ENCODE results near the gene LDB1.

LDB1 gene

GRCh38 chr10:102065561-102066398, 54.4 kb downstream of the LDB1 start:
- no peak for TF ChIP-seq HDGF (IDR thresholded peaks at IDR 0.05; ENCODE audit: borderline replicate concordance)
- TF ChIP-seq LEF1 (IDR thresholded peaks at IDR 0.05; ENCODE audit: borderline replicate concordance) = peak; percentile 48; the same call in 1 of the 2 replicates
- POLR2A ChIA-PET = interaction anchor here (0.8 to 1.1 kb wide), 5 partner anchors 8 to 225 kb away, joined by 3 to 5 read pairs (median 4); no protein-coding TSS in a partner anchor
- DNase-seq (ENCODE audit: extremely low spot score) = peak; percentile 62
- CTCF ChIA-PET = no interaction called here

DNA sequence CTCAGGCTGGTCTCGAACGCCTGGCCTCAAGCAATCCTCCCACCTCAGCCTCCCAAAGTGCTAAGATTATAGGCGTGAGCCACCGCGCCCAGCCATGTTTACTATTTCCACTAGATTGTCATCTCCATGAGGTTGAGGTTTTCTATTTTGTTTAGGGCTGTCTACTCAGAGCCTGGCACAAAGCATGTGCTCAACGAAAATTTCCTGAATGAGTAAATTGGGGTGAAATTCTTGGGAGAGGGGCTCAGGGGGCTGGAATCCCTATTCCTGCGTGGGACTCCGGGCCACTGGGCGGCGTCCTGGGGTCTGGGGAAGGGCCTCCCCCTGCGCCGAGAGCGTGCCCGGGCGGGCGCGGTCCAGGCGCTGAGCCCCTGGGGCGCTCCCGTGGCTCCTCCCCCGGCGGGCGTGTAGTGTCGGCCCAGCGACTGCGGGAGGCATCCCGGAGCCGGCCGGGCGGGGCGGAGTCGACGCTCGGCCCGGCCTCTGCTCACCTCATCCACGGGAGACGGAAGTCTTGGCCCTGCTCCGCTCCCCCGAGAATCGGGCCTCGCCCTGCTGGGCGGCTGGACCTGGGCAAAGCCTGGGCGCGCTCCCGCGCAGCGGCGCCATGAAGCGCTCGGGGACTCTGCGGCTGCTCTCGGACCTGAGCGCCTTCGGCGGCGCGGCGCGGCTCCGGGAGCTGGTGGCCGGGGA, 55.2 kb downstream of the LDB1 start, which contains the start of gene HPS6:
Gene HPS6 (plus strand): TSS at position 482 of the 693 bp plus-strand sequence. CDS start 126 bp downstream, at position 608.
- ChIA-PET CTCF (no interaction called here), POLR2A (interaction anchor here (0.8 to 1.1 kb wide), 2 partner anchors 10 to 56 kb away, joined by 3 to 5 read pairs; no protein-coding TSS in a partner anchor)
- TF ChIP-seq ARNT (IDR thresholded peaks at IDR 0.05) = no peak
- no peak for TF ChIP-seq HDGF (IDR thresholded peaks at IDR 0.05; ENCODE audit: borderline replicate concordance)
- TF ChIP-seq L3MBTL2 (conservative IDR thresholded peaks at IDR 0.05) = peak; percentile 72
- no peak for TF ChIP-seq FOXK2 (IDR thresholded peaks at IDR 0.05)
- no peak for TF ChIP-seq CTBP1 (IDR thresholded peaks at IDR 0.05; ENCODE audit: borderline replicate concordance)
- TF ChIP-seq SP1 (IDR thresholded peaks at IDR 0.05) = no peak
- TF ChIP-seq SUZ12 (IDR thresholded peaks at IDR 0.05) = no peak
- DNase-seq (ENCODE audit: extremely low spot score) = peak; percentile 92

DNA sequence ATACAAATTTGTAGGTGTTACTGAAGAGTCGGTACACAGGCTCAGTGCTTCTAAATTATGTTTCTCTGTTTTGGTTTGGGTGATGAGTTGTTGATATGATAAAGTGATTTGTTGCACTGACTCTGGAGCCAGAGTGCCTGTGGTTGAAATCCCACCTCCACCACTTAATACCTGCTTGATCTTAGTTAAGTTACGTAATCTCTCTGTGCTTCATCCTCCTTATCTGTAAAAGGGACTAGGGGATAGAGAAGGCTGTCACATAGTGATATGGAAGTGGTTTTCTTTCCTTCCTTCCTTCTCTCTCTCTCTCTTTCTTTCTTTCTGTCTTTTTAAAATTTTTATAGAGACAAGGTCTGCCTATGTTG, 55.7 kb downstream of the LDB1 start:
- TF ChIP-seq SUZ12 (IDR thresholded peaks at IDR 0.05) = no peak
- TF ChIP-seq PKNOX1 (IDR thresholded peaks at IDR 0.05) = no peak
- TF ChIP-seq L3MBTL2 (conservative IDR thresholded peaks at IDR 0.05) = no peak
- TF ChIP-seq ELF4 (IDR thresholded peaks at IDR 0.05) = no peak
- CTCF ChIA-PET = no interaction called here
- no peak for DNase-seq (ENCODE audit: extremely low spot score)
- POLR2A ChIA-PET = no interaction called here

GRCh38 chr10:102059987-102060386, 60.2 kb downstream of the LDB1 start:
- ChIA-PET POLR2A (no interaction called here), CTCF (interaction anchor here (0.8 to 1.1 kb wide), 2 partner anchors 9 to 13 kb away, joined by 3 read pairs; no protein-coding TSS in a partner anchor)
- TF ChIP-seq ZNF384 (IDR thresholded peaks at IDR 0.05) (0 out of 2 replicates have a peak, but pooled peaks have one; percentile 25), SP1 (IDR thresholded peaks at IDR 0.05) (no peak)
- no peak for DNase-seq (ENCODE audit: extremely low spot score)
